Measurements from ENCODE around the gene PARVB.

- TF ChIP-seq EZH2 (IDR thresholded peaks at IDR 0.05; ENCODE audit: low read length, unreplicated experiment): no peak
- TF ChIP-seq, protein P1, sequence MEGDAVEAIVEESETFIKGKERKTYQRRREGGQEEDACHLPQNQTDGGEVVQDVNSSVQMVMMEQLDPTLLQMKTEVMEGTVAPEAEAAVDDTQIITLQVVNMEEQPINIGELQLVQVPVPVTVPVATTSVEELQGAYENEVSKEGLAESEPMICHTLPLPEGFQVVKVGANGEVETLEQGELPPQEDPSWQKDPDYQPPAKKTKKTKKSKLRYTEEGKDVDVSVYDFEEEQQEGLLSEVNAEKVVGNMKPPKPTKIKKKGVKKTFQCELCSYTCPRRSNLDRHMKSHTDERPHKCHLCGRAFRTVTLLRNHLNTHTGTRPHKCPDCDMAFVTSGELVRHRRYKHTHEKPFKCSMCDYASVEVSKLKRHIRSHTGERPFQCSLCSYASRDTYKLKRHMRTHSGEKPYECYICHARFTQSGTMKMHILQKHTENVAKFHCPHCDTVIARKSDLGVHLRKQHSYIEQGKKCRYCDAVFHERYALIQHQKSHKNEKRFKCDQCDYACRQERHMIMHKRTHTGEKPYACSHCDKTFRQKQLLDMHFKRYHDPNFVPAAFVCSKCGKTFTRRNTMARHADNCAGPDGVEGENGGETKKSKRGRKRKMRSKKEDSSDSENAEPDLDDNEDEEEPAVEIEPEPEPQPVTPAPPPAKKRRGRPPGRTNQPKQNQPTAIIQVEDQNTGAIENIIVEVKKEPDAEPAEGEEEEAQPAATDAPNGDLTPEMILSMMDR (conservative IDR thresholded peaks at IDR 0.05; ENCODE audit: low read depth, low read length): no peak
Measured at GRCh38 chr22:44196731-44197131, 172.6 kb downstream of the PARVB start.

Data from PC-3 (cell line).